TTC549 (cell line): ENCODE results near the gene NSG2.
A peak's percentile ranks its signal among the peaks of the same experiment; 100 is the strongest.

Source experiments
- FAIRE-seq: peaks from 2 replicates; lab custom pipeline; 2012; peaks lifted over from hg19 to GRCh38; lab: Jason Lieb, UNC

The NSG2 gene

DNA sequence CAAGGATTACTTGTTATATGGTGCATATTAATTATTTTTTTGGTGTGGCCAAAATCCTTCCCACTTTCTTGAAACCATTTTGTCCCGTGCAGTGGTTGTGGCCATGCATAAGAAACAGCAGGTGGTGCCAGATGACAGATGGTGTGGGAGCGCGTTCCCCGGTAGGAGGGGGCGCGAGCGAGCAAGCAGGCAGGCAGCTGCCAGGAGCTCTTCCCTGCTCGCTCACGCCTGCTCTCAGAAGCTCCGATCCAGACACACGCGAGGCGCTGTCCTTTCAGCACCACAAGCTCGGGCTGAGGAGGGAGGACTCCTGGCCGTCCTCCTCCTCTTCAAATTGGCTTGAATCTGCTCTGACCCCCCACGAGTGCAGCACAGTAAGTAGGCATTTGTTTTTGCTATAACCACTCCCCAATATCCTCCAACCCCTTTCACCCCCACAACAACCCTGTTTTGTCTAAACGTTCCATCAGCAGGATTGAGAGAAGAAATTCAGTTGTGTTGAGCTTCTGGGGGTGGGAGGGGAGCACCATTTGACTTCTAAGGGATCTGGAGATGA, at the start of gene NSG2:
Gene NSG2, plus strand, starts transcription at position 237 of the 556 bp plus-strand sequence. CDS start 1,050 bp downstream, outside the sequence.
- no peak for FAIRE-seq

DNA sequence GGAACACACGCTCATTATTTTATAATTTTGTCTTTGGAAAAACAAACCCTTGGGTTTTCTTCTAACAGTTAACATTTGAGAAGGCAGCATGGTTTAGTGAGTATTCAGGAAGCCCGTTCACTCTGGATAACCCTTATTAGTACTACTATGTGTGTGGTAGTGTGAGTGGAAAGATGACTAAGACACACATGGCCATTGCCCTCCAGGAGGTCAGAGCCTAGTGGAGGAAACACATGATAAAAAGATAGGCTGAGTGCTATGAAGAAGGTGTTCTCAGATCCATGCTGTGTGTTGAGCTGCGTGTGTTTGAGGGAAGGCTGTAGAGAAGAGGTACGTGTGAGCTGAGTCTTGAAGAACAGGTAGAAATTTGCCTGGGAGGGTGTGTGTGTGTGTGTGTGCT, 48.2 kb upstream of the NSG2 start:
- FAIRE-seq, result no peak

DNA sequence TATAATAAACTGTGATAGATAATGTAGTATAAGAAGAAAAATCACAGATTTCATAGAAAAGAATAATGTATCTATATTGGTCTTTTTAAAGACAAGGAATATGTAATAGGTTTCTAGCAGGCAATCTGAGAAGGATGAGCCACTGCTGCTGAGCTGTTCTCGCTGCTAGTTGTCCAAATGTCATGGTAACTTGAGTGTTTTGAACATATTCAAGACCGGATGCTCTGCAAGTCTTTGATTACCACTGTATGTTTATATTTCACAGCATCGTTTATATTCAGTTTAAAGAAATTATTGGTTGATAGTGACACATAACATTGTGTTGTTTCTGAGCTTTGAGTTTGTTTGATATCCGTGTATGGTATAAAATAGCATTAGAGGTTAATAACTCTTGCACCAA, 47.0 kb upstream of the NSG2 start:
- no peak for FAIRE-seq

DNA sequence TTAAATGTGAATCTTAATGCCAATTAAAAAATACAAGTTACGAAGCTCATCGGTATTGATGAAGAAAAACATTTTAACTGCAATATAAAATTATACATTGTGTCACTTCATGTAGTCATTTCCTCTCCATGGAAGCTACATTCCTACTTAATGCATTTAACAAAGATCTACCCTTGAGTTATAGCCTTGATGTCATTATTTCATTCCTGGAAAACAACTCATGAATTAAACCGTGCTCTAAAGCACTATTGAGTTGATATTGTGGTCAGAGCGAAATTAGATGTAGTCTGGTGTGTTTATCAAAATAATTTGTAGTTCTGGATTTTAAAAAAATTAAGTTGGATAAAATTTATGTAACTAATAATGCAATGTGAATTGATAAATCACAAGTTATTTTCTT, 45.4 kb upstream of the NSG2 start:
- no peak for FAIRE-seq

DNA sequence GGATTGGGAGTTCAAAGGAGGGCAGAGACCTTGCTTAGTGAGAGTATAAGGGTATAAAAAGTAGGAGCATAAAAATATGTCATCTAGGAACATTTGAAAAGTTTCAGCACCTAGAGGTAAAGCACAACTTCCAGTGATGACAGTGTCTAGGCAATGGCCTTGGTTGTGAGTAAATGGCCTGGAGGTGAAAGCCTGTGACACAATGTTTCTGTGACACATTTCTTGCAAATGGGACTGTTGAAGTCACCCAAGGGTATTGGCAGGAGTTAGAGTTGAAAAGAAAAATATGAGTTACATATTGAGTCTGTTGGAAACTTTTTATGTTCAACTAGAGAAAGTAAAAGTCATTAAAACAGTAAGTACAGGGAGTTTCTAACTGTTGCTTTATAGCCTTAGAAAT, 41.7 kb upstream of the NSG2 start:
- FAIRE-seq, result no peak

DNA sequence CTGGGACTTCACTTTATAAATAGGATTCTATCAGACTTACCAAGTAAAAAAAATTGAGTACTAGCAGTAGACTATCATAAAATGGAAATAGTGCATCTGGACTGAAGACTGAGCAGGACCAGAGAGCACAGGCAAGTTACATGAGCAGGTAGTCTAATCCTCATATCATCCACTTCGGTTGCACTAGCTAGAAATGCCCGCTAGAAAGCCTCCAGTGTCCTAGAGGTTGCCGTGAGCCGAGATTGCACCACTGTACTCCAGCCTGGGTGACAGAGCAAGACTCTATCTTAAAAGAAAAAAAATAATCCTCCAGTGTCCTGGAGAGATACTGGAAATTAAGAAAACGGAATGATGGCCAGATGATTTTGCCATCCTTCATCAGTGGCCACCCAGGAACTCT, 36.6 kb upstream of the NSG2 start:
- no peak for FAIRE-seq

DNA sequence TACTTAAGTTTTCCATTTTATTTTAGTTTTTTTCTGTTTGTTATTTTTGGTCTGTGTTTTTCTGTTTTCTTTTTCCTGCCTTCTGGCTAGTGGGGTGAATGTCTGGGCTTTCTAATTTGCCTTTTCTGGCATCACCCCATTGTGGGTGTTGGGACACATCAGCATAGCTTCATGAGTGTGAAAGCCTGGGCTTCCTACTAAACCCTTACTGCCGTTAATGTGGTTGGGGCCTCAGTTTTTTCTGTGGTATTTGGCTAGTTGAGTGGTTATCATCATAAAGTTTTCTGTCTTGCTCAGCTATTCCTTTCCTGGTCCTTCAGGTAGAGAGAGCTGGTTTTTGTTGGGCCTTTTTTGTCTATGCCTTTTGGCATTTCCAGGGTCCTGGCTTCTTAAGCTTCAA, 35.1 kb upstream of the NSG2 start:
- no peak for FAIRE-seq

DNA sequence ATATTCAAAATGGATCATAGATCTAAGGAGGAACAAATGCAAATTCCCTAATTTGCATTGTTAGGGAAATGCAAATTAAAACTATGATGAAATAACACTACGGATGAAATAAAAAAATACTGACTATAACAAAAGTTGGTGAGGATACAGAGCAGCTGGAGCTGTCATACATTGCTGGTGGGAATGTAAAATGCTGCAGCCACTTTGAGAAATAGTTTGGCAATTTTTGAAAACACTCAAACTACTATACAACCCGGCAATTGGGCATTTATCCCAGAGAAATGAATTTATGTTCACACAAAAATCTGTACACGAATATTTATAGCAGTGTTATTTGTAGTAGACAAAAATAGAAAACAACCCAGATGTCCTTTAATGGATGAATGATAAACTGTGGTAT, 34.1 kb upstream of the NSG2 start:
- FAIRE-seq, result no peak

DNA sequence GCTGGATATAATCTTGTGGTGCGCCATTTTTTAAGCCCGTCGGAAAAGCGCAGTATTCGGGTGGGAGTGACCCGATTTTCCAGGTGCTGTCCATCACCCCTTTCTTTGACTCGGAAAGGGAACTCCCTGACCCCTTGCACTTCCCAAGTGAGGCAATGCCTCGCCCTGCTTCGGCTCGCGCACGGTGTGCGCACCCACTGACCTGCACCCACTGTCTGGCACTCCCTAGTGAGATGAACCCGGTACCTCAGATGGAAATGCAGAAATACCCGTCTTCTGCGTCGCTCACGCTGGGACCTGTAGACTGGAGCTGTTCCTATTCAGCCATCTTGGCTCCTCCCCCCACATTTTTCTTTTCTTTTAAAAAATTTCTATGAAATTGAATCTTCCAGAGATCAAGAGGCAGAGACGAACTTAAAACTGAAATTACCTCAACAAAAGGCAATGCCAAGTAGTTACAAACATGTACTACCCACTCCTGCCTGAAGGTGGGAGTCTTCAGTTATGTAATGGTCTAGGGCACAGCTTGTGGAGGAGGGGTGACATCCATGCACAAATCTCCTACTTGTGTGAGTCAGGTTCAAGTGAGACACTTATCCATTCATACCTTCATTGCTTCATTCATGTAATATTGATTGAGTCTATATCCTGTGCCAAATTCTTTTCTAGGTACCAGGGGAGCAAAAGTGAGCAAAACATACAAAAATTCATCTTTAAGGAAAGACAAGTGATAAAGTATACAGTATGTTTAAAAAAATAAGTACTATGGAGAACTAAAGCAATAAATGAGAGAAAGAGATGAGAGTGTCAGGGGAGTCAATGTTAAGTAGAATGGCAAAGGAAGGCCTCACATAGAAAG, 25.2 kb upstream of the NSG2 start:
- FAIRE-seq, result peak; percentile 71

DNA sequence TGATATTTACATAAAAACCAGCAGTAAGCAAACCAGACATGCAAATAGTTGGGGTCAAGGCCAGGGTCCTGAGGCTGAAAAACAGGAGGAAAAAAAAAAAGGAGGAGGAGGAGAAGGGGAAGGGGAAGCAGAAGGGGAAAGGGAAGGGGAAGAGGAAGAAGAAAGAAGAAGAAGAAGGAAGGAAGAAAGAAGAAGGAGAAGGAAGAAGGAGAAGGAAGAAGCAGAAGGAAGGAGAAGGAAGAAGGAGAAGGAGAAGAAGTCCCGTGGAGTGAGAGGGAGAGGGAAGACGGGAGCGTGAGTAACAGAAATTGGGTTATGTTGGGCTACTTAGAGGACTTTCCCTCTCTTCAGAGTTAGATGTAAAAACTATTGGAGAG, 24.6 kb upstream of the NSG2 start:
- FAIRE-seq, result no peak

DNA sequence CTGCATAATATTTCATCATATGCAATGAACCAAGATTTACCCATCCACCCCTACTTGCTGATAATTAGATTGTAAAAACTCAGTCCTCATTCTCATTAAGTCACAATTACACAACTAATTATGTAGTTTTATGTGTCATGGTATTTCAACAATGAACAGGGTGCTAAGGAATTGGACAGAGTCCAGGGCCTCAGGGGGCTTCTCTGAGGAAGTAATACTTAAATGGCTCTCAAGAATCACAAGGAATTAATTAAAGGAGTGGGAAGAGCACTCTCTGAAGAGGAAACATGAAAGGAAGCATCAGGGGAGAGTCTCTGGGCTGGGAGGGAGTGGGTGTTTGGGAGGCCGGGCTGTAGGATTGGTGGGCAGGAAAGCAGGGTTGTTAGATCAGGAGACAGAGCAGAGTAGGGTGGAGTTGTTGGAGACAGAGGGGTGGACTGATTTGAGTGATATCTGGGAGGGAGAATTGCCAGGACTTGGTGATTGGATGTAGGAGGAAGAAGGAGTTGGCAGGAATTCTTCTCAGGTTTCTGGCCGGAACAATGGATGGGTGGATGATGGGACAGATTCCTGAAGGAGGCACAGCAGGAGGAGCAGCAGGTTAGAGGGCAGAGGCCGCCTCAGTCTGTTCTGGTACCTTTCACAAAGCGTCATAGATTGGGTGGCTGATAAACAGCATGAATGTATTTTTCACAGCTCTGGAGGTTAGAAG, 23.0 kb upstream of the NSG2 start:
- FAIRE-seq, result no peak

DNA sequence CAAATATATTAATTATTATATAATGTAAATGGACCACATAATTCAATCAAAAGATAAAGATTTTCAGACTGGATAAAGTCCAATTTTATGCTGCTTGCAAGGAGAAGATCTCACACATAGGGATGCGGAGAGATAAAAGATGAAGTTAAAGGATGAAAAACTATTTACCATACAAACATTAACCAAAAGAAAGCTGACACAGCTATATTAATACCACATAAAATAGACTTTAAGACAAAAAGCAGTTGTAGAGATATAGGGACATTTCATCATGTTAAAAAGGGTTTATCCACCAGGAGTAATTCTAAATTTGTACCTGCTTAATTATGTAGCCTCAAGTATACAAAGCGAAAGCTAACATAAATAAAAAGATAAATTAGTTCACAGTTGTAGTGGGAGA, 15.2 kb upstream of the NSG2 start:
- FAIRE-seq, result no peak

DNA sequence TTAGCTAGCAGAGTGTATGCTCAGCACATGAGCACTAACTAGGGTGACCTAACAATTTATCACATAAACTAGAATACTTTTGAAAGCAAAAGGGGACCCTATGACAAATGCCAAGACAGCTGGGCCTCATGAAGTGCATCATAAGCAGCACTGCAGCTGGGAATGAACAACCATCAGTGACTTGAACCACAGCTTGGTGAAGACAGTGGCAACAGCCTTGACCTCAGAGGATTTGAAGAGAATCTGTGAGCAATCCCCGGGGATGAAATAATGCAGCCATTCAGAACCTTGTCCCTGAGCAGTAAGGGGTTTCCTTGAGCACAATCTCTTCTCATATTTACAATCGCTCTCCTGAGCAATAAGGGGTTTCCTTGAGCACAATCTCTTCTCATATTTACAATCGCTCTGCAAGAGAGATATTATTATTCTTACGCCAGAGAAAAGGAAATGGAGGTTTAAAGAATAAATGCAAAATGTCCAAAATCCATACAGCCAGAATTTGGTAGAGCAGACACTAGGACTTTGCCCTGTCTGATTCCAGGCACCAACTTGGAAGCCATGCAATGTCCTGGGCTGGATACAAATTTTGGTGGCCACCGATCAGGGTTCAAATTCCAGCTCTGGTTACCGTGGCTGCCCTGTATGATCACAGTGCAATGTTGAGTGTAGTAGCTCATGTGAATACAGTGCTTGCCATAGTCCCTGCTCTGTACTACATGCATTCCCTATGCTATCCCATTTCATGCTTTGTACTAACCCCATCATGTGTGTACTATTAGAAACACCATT, 846 bp upstream of the NSG2 start:
- no peak for FAIRE-seq

DNA sequence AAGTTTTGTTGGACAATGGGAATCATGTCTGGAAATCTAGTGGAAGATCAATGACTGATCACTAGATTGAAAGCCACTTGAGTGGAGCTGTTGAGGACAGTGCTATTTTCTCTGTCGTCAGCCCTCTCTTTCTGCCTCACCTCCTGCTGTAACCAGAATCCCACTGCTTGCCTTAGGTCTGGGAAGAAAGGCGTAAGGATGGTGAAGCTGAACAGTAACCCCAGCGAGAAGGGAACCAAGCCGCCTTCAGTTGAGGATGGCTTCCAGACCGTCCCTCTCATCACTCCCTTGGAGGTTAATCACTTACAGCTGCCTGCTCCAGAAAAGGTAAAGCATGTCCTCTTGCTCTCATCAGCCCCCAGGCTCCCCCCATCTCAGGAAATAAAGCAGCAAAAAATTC, 1.1 kb downstream of the NSG2 start:
- no peak for FAIRE-seq

DNA sequence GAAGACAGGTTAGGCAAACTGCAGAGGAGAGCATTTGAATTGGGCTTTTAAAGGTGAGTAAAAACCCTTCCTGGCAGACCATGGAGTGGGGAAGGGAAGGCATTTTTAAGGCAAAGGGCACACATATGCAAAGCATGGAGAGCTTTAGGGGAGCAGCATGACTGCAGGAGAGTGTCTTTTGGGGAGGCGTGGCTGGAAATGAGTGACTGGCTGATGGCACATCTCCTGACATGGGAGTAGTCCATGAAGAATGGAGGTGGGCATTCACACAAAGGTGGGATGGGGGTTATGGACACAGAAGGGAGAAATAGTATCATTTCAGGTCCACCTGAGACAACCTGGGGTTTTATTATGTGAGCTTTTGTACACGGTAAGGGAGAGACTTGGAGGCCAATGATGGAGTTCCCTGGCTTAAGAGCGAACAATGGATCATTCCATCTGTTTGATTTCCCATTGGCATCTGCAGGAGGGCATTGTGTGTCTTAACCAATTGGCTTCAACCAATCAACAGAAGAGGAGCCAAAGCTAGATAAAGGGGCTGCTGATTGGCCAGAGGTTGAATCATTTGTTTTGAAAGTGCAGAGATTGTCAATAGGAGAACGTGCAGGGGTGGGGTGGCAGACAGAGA, 2.1 kb downstream of the NSG2 start:
- FAIRE-seq, result no peak

DNA sequence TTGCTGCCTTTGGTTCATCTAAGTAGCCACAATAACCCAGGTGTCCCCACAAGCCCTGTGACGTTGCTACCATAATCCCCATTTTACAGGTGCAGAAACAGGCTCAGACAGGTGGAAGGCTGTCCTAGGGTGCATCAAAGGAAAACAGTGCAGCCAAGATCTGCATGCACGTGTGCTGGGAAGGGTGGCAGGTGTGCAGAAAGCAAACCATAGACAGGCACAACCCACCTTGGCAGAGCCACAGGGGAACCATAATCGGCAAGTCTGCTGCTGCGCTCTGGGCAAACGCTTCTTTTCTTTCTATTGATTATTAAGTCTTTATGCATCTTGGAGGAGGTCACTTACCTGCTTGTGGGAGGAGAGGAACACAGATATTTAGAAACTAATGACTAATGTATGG, 7.1 kb downstream of the NSG2 start:
- no peak for FAIRE-seq

DNA sequence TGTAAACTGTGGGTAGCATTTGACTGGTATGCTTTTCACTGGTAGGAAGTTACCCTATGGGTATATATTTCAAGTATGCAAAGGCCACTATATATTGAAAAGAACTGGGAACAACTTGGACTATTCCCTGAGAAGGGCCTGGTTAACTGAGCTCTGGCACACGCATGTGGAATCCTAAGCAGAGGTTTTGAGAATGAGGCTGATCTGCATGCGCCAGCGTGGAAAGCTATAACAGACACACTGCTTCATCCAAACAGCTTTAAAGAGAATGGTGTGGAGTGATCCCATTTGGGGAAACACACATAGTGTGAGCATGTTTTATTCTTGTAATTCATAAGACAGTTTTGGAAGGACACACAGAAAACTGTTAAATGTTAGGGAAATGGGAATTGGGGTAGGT, 8.4 kb downstream of the NSG2 start:
- no peak for FAIRE-seq

DNA sequence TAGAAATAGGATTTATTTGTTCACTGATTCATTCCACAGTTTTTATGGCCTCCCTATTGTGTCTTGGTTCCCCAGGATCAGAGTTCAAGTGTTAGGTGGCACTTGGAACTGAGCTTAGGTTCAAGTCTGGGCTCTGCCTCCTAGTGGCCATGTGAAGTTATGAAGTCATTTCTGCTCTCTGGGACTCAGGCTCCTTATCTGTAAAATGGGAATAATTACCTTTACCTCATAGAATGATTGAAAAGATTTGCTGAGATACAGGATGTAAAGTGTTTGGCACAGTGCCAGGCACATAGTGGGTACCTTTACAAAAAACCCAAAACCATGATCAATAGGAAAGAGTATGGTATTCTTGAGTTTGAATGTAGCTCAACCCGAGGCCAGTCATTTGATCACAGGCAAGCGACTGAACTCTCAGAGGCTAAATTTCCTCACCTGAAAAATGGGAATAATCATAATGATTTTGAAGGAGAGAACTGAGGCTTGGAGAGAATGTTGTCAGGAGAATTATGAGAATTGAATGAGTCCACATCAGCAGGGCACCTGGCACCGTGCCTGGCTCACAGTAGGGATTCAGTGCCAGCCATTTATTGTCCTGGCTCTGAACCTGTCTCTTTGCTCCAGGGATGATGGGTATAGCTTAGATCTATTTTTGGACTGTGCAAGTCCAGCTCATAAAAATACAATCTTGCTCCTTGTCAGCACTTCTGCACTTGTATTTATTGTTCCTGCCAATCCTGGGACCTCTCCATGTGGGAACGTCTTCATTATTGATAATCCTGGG, 10.8 kb downstream of the NSG2 start:
- FAIRE-seq, result no peak

DNA sequence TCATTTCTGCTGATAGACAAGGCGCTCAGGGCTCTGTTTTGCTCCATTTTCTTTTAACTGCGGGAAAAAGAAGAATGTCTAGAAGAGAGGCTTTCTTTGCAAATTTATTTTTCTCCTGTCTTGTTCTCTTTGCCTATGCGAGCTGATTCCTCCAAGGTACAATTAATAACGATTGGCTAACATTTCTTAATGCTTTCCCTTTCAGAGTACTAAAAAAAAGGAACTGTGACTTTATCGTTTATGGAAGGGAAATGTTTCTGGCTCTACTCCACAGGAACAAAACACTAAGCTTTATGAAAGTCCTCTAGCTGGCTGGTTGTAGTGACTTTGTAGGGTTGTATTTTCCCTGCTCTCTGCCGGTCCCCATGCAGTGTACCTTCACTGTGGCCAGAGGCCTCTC, 11.7 kb downstream of the NSG2 start:
- no peak for FAIRE-seq

DNA sequence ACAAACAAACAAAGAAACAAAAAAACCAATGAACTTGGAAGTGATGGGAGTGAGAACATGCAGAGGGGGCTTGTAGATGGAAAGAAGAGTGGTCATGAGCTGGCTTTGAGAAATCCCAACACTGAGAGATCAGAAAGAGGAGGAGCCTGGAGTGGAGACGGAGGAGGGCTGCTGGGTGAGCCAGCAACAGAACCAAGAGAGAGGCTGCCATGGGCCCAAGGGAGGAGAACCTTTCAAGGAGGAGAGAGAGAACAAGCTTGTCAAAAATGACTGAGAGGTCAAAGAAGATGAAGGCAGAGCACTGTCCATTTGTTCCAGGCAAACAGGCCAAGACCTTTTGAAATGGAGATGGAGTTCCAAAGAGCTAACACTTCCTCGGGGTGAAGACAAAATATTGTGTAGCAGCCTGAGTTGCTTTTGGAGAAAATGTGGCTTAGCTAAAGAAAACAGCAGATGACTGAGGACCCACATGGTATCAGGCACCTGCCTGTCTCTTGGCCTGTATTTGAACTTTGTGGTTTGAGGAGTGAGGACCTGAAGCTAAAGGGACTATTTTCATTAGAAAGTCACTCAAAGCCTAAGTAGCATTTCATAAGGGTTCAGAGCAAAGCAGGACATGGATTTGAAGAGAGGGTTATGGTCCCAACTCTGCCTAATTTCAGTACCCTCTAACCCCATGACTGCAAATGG, 13.1 kb downstream of the NSG2 start:
- FAIRE-seq, result no peak

DNA sequence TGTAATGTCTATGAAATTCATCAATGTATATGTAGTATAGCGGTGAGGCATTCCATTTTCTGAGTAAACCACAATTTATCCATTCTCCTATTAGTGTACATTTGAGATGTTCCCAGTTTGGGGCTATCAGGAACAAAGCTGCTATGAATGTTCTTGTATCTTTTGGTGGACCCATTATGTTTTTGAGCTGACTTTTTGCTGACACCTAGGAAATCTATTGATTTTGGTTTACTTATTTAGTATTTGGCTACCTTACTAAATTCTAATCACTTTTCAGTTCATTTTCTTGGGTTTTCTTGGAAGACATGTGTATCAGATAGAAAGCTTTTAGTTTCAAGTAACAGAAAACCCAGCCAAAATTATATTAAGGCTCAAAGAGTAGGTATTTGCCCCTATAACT, 13.7 kb downstream of the NSG2 start:
- no peak for FAIRE-seq
